Measurements from ENCODE around the gene LAMA2. TPM values are rescaled to one million over a fixed set of nuclear protein-coding genes. Genes with fewer than 3 reads are reported as not detected.

Gene LAMA2
- total and polyA plus RNA-seq, 2 of the 13 experiments (the other 11 are each of a cell fraction or from before 2014, with no cell fraction given), result 0.11 to 0.28 TPM

DNA sequence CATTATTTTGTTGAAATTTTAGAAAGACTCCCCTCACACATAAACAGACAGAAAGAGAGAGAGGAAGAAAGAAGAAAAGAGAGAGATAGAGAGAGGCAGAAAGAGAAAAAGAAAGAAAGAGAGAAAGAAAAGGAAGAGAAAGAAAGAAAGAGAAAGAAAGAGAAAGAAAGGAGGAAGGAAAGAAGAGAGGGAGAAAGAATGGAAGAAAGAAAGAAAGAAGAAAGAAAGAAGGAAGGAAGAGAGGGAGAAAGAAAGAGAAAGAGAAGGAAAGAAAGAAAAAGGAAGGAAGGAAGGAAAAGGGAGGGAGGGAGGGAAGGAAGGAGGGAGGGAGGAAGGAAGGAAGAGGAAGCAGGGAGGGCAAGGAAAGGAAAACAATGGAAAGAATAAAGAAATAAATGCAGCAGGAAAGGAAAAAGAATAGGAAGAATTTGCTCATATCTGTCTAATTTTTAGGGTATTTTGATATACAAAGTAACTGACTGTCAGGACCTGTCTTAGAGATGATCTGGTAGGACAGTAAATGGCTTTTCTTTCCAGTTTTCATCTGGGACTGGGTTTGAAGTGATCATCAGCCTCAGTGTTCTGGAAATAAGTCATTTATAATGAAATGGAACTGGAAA is 325.6 kb downstream of the LAMA2 start:
- Histone ChIP-seq H3K9ac (ENCODE audit: insufficient read depth, low read depth, low read length) (no peak overlapping the region), H3K4me3 (replicated peaks in 1 of 3; ENCODE audit: insufficient read depth in 1 of 3, low read depth in 2 of 3, low read length in 3 of 3) (no peak overlapping the region), H3K9me3 (ENCODE audit: low read length) (no peaks in the 10 kb centered on the region), H3K36me3 (replicated peaks in 1 of 2; ENCODE audit: control insufficient read depth in 1 of 2, insufficient read depth in 2 of 2, low read length in 2 of 2) (no peaks in the 10 kb centered on the region), H2AFZ (ENCODE audit: low read length) (no peak overlapping the region), H3K27me3 (ENCODE audit: control insufficient read depth in 1 of 2, insufficient read depth in 2 of 2, low read length in 2 of 2) (no peaks in the 10 kb centered on the region), H3K4me1 (ENCODE audit: insufficient read depth, low read length) (no peaks in the 10 kb centered on the region), H4K20me1 (ENCODE audit: insufficient read depth, low read length) (no peaks in the 10 kb centered on the region), H3K4me2 (ENCODE audit: low read depth, low read length) (no peak overlapping the region), H3K27ac (ENCODE audit: extremely low read length, insufficient read depth, low read length) (no peak overlapping the region), H3K79me2 (ENCODE audit: insufficient read depth, low read length) (no peaks in the 10 kb centered on the region)
- ATAC-seq, result no peak
- ChIA-PET POLR2A (no interaction called here), CTCF (ENCODE audit: low intra/inter-chr PET ratio, low total read pairs) (no interaction called here)
- in situ Hi-C loops (cut with HindIII; ENCODE audit: extremely low pct_ligation_motif_present, low pct_unique_long_range_greater_than_20kb) (no loop called here), intact Hi-C loops (cut with micrococcal nuclease; ENCODE audit: unreplicated experiment) (no loop called here)
- TF ChIP-seq, protein P1, sequence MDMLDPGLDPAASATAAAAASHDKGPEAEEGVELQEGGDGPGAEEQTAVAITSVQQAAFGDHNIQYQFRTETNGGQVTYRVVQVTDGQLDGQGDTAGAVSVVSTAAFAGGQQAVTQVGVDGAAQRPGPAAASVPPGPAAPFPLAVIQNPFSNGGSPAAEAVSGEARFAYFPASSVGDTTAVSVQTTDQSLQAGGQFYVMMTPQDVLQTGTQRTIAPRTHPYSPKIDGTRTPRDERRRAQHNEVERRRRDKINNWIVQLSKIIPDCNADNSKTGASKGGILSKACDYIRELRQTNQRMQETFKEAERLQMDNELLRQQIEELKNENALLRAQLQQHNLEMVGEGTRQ (IDR thresholded peaks at IDR 0.05; ENCODE audit: low read depth, low read length), result no peak
- TF ChIP-seq, protein P1 (CRISPR knock-in tag; IDR thresholded peaks at IDR 0.05; ENCODE audit: borderline replicate concordance), result no peak
- peak; percentile 57 for TF ChIP-seq HNRNPK (IDR thresholded peaks at IDR 0.05; ENCODE audit: low read depth, low read length, poor library complexity, severe bottlenecking)
- FAIRE-seq, result no peak
- no TSS peak for BruUV-seq (replicated peaks)
- DNase-seq (ENCODE audit: low spot score), result no peak

DNA sequence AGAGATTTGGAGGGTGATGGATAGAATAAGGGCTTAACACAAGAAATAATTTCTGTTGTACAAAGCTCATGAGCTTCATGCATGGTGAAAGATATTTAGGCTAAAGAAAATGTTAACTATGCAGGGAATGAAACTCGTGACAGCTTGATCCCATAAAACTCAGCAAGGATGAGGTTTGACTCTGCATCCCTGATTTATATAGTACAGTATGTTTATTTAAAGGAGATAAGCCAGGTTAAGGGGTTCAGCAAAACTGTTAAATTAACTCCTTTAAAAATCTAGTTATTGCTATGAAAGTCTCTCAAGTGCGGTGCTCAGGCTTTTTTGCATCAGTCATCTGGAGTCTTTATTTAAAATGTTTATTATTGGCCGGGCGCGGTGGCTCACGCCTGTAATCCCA is 326.4 kb downstream of the LAMA2 start:
- 52% methylated on average over 6 of the region's 6 CpGs for whole genome bisulfite sequencing (ENCODE audit: low lambda C conversion rate)
- no peak overlapping the region for H3K9ac ChIP-seq (ENCODE audit: insufficient read depth, low read depth, low read length)
- no peak overlapping the region for H2AFZ ChIP-seq (ENCODE audit: low read length)
- DNase-seq (ENCODE audit: low spot score) (no peak), FAIRE-seq (no peak), ATAC-seq (no peak)
- POLR2A ChIA-PET, result no interaction called here
- H4K20me1 ChIP-seq (ENCODE audit: insufficient read depth, low read length), result no peaks in the 10 kb centered on the region
- intact Hi-C loops (cut with micrococcal nuclease; ENCODE audit: unreplicated experiment), result no loop called here
- CTCF ChIA-PET (ENCODE audit: low intra/inter-chr PET ratio, low total read pairs), result no interaction called here
- H3K9me3 ChIP-seq (ENCODE audit: low read length), result no peaks in the 10 kb centered on the region
- no peaks in the 10 kb centered on the region for H3K36me3 ChIP-seq (replicated peaks in 1 of 2; ENCODE audit: control insufficient read depth in 1 of 2, insufficient read depth in 2 of 2, low read length in 2 of 2)
- no peaks in the 10 kb centered on the region for H3K4me1 ChIP-seq (ENCODE audit: insufficient read depth, low read length)
- no peak overlapping the region for H3K4me3 ChIP-seq (replicated peaks in 1 of 3; ENCODE audit: insufficient read depth in 1 of 3, low read depth in 2 of 3, low read length in 3 of 3)
- H3K27ac ChIP-seq (ENCODE audit: extremely low read length, insufficient read depth, low read length), result no peak overlapping the region
- BruUV-seq (replicated peaks), result no TSS peak
- H3K27me3 ChIP-seq (ENCODE audit: control insufficient read depth in 1 of 2, insufficient read depth in 2 of 2, low read length in 2 of 2), result no peaks in the 10 kb centered on the region
- in situ Hi-C loops (cut with HindIII; ENCODE audit: extremely low pct_ligation_motif_present, low pct_unique_long_range_greater_than_20kb), result no loop called here
- H3K4me2 ChIP-seq (ENCODE audit: low read depth, low read length), result no peak overlapping the region
- no peaks in the 10 kb centered on the region for H3K79me2 ChIP-seq (ENCODE audit: insufficient read depth, low read length)
- no peak for TF ChIP-seq AGO2 (optimal IDR thresholded peaks at IDR 0.05; ENCODE audit: low read depth, low read length)
- no peak for TF ChIP-seq ZNF776 (CRISPR knock-in tag; IDR thresholded peaks at IDR 0.05)
- no peak for TF ChIP-seq SIN3A (IDR thresholded peaks at IDR 0.05; ENCODE audit: borderline replicate concordance, low read depth, low read length)
- no peak for TF ChIP-seq ZNF773 (CRISPR knock-in tag; IDR thresholded peaks at IDR 0.05; ENCODE audit: borderline replicate concordance)
- TF ChIP-seq ZNF816 (CRISPR knock-in tag; IDR thresholded peaks at IDR 0.05; ENCODE audit: borderline replicate concordance), result no peak
- TF ChIP-seq CCDC6 (CRISPR knock-in tag; IDR thresholded peaks at IDR 0.05), result no peak
- no peak for TF ChIP-seq ZNF615 (CRISPR knock-in tag; IDR thresholded peaks at IDR 0.05; ENCODE audit: borderline replicate concordance)
- TF ChIP-seq MTF1 (CRISPR knock-in tag; IDR thresholded peaks at IDR 0.05), result no peak
- TF ChIP-seq CENPX (CRISPR knock-in tag; IDR thresholded peaks at IDR 0.05), result no peak
- no peak for TF ChIP-seq RAD51 (IDR thresholded peaks at IDR 0.05; ENCODE audit: borderline replicate concordance)
- no peak for TF ChIP-seq NCOR1 (IDR thresholded peaks at IDR 0.05; ENCODE audit: borderline replicate concordance, low read length)
- TF ChIP-seq, protein P2, sequence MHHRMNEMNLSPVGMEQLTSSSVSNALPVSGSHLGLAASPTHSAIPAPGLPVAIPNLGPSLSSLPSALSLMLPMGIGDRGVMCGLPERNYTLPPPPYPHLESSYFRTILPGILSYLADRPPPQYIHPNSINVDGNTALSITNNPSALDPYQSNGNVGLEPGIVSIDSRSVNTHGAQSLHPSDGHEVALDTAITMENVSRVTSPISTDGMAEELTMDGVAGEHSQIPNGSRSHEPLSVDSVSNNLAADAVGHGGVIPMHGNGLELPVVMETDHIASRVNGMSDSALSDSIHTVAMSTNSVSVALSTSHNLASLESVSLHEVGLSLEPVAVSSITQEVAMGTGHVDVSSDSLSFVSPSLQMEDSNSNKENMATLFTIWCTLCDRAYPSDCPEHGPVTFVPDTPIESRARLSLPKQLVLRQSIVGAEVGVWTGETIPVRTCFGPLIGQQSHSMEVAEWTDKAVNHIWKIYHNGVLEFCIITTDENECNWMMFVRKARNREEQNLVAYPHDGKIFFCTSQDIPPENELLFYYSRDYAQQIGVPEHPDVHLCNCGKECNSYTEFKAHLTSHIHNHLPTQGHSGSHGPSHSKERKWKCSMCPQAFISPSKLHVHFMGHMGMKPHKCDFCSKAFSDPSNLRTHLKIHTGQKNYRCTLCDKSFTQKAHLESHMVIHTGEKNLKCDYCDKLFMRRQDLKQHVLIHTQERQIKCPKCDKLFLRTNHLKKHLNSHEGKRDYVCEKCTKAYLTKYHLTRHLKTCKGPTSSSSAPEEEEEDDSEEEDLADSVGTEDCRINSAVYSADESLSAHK (CRISPR knock-in tag; IDR thresholded peaks at IDR 0.05; ENCODE audit: borderline replicate concordance), result no peak
- no peak for TF ChIP-seq KAT8 (CRISPR knock-in tag; IDR thresholded peaks at IDR 0.05)

Data from HepG2 (cell line).